ENCODE data around the gene ROBO1.
"Not testable (repeated sequence)": the region's sequence is repeated elsewhere in the genome, so short reads cannot be mapped to it uniquely, and the experiment has no call there.

Gene ROBO1

GRCh38 chr3:79199966-79200365, 567.8 kb downstream of the ROBO1 start:
- ChIA-PET CTCF (no interaction called here), POLR2A (no interaction called here)
- TF ChIP-seq ZNF384 (IDR thresholded peaks at IDR 0.05) (no peak), PKNOX1 (IDR thresholded peaks at IDR 0.05) (no peak), HDGF (IDR thresholded peaks at IDR 0.05; ENCODE audit: borderline replicate concordance) (no peak), NFRKB (IDR thresholded peaks at IDR 0.05) (no peak), ELF4 (IDR thresholded peaks at IDR 0.05) (no peak), SP1 (IDR thresholded peaks at IDR 0.05) (no peak), SUZ12 (IDR thresholded peaks at IDR 0.05) (no peak), TARDBP (IDR thresholded peaks at IDR 0.05) (no peak), FOXM1 (IDR thresholded peaks at IDR 0.05; ENCODE audit: borderline replicate concordance) (no peak), FOXA1 (IDR thresholded peaks at IDR 0.05) (no peak), BHLHE40 (IDR thresholded peaks at IDR 0.05; ENCODE audit: borderline replicate concordance) (no peak), CTBP1 (IDR thresholded peaks at IDR 0.05; ENCODE audit: borderline replicate concordance) (no peak), FOXK2 (IDR thresholded peaks at IDR 0.05) (no peak), LEF1 (IDR thresholded peaks at IDR 0.05; ENCODE audit: borderline replicate concordance) (no peak), ARNT (IDR thresholded peaks at IDR 0.05) (no peak), L3MBTL2 (conservative IDR thresholded peaks at IDR 0.05) (no peak)
- no peak for DNase-seq (ENCODE audit: extremely low spot score)

GRCh38 chr3:79187426-79187825, 580.4 kb downstream of the ROBO1 start:
- DNase-seq (ENCODE audit: extremely low spot score): no peak
- TF ChIP-seq ELF4 (IDR thresholded peaks at IDR 0.05): no peak
- no peak for TF ChIP-seq HDGF (IDR thresholded peaks at IDR 0.05; ENCODE audit: borderline replicate concordance)
- TF ChIP-seq FOXA1 (IDR thresholded peaks at IDR 0.05): no peak
- TF ChIP-seq NFRKB (IDR thresholded peaks at IDR 0.05): no peak
- no peak for TF ChIP-seq SUZ12 (IDR thresholded peaks at IDR 0.05)
- no peak for TF ChIP-seq CTBP1 (IDR thresholded peaks at IDR 0.05; ENCODE audit: borderline replicate concordance)
- no peak for TF ChIP-seq ZNF384 (IDR thresholded peaks at IDR 0.05)
- TF ChIP-seq L3MBTL2 (conservative IDR thresholded peaks at IDR 0.05): no peak
- ChIA-PET POLR2A (no interaction called here), CTCF (no interaction called here)

GRCh38 chr3:79184251-79184650, 583.5 kb downstream of the ROBO1 start:
- no peak for TF ChIP-seq FOXA1 (IDR thresholded peaks at IDR 0.05)
- no peak for TF ChIP-seq ELF4 (IDR thresholded peaks at IDR 0.05)
- no peak for TF ChIP-seq BHLHE40 (IDR thresholded peaks at IDR 0.05; ENCODE audit: borderline replicate concordance)
- POLR2A ChIA-PET: no interaction called here
- DNase-seq (ENCODE audit: extremely low spot score): no peak
- CTCF ChIA-PET: no interaction called here

GRCh38 chr3:79183496-79183895, 584.3 kb downstream of the ROBO1 start:
- no peak for DNase-seq (ENCODE audit: extremely low spot score)
- ChIA-PET POLR2A (no interaction called here), CTCF (no interaction called here)
- TF ChIP-seq FOXA1 (IDR thresholded peaks at IDR 0.05): no peak
- TF ChIP-seq CTBP1 (IDR thresholded peaks at IDR 0.05; ENCODE audit: borderline replicate concordance): no peak
- TF ChIP-seq BHLHE40 (IDR thresholded peaks at IDR 0.05; ENCODE audit: borderline replicate concordance): no peak
- no peak for TF ChIP-seq FOXK2 (IDR thresholded peaks at IDR 0.05)
- no peak for TF ChIP-seq ARNT (IDR thresholded peaks at IDR 0.05)
- TF ChIP-seq PKNOX1 (IDR thresholded peaks at IDR 0.05): no peak
- no peak for TF ChIP-seq SUZ12 (IDR thresholded peaks at IDR 0.05)
- no peak for TF ChIP-seq SP1 (IDR thresholded peaks at IDR 0.05)

- TF ChIP-seq HDGF (IDR thresholded peaks at IDR 0.05; ENCODE audit: borderline replicate concordance): no peak
- TF ChIP-seq LEF1 (IDR thresholded peaks at IDR 0.05; ENCODE audit: borderline replicate concordance): no peak
- TF ChIP-seq ZNF384 (IDR thresholded peaks at IDR 0.05): no peak
- TF ChIP-seq PKNOX1 (IDR thresholded peaks at IDR 0.05): no peak
- TF ChIP-seq NFRKB (IDR thresholded peaks at IDR 0.05): no peak
- TF ChIP-seq BHLHE40 (IDR thresholded peaks at IDR 0.05; ENCODE audit: borderline replicate concordance): no peak
- no peak for TF ChIP-seq FOXA1 (IDR thresholded peaks at IDR 0.05)
- TF ChIP-seq CTBP1 (IDR thresholded peaks at IDR 0.05; ENCODE audit: borderline replicate concordance): no peak
- TF ChIP-seq L3MBTL2 (conservative IDR thresholded peaks at IDR 0.05): no peak
- no peak for TF ChIP-seq ARNT (IDR thresholded peaks at IDR 0.05)
- no peak for TF ChIP-seq SP1 (IDR thresholded peaks at IDR 0.05)
- no peak for TF ChIP-seq TARDBP (IDR thresholded peaks at IDR 0.05)
- ChIA-PET CTCF (interaction anchor here (0.7 kb wide), 1 partner anchor 115 kb away, joined by 5 read pairs; no protein-coding TSS in a partner anchor), POLR2A (no interaction called here)
- DNase-seq (ENCODE audit: extremely low spot score): no peak
Observed at GRCh38 chr3:79178471-79179180, 589.2 kb downstream of the ROBO1 start.

- TF ChIP-seq ARNT (IDR thresholded peaks at IDR 0.05) (no peak), FOXM1 (IDR thresholded peaks at IDR 0.05; ENCODE audit: borderline replicate concordance) (no peak), LEF1 (IDR thresholded peaks at IDR 0.05; ENCODE audit: borderline replicate concordance) (no peak)
- CTCF ChIA-PET: no interaction called here
- no peak for DNase-seq (ENCODE audit: extremely low spot score)
- POLR2A ChIA-PET: no interaction called here
Observed at GRCh38 chr3:79175870-79176269, 591.9 kb downstream of the ROBO1 start.

GRCh38 chr3:79173259-79173658, 594.5 kb downstream of the ROBO1 start:
- POLR2A ChIA-PET; CTCF ChIA-PET; DNase-seq (ENCODE audit: extremely low spot score): not testable (repeated sequence)
